GM18502 (cell line): ENCODE data around the gene DEGS2.
A peak's percentile ranks its signal among the peaks of the same experiment; 100 is the strongest.
"Not testable (repeated sequence)": the region's sequence is repeated elsewhere in the genome, so short reads cannot be mapped to it uniquely, and the experiment has no call there.

Experiments
- ATAC-seq: cut with Tn5 transposase; IDR thresholded peaks from one replicate; pipeline ENCODE4 v1.9.1; 2021; ENCODE audit warnings: mild to moderate bottlenecking; ENCODE audit not compliant: unreplicated experiment, poor library complexity

DEGS2 gene

DNA sequence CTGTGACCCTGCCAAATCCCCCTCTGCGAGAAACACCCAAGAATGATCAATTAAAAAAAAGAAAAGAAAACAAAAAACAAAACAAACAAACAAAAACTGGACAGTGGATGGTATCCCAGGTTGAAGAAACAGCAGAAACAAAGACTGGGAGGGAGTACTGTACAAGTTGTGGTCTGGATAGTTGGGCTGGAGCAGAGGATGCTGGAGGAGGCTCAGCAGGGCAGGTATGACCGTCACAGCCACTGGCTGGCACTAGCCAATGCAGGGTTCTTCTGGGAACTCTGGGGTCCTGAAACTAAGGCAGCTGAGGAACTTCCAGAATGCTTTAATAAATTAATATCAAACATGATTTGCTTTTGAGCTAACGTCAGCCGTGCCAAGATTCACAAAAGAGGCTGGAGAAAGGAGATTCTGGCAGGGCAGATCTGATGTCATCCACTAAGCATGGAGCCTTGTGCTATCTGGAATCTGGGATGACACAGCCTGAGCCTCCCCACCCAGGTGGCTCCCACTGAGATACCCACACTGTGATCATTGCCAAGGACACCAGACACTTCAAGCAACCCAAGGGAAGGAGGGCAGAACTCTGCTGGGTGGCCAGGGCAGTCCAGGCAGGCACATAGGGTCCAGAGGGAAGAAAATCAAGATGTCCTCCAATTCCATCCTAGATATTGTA lies 22.6 kb upstream of the DEGS2 start:
- ATAC-seq, result not testable (repeated sequence)

DNA sequence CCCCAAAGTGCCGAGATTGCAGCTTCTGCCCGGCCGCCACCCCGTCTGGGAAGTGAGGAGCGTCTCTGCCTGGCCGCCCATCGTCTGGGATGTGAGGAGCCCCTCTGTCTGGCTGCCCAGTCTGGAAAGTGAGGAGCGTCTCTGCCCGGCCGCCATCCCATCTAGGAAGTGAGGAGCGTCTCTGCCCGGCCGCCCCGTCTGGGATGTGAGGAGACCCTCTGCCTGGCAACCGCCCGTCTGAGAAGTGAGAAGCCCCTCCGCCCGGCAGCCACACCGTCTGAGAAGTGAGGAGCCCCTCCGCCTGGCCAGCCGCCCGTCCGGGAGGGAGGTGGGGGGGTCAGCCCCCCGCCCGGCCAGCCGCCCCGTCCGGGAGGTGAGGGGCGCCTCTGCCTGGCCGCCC lies 21.2 kb upstream of the DEGS2 start:
- ATAC-seq, result not testable (repeated sequence)

DNA sequence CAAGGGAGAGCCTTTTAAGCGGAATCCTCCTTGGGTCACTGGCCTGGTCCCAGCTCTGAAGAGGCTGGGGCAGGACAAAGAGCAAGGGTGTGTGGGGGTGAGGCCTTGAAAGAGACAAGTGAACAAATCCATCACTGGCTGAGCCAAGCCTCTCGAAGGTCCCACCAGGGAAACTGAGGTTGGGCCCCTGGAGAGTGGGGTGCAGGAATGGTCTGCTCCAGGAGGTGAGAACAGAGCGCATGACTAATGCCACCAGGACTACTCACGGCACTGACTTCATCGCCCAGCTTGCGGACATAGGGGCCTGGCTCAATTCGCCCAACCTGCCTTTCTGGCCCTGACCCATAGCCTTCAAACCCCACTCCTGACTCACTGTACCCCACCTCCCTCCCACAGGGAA lies 19.2 kb upstream of the DEGS2 start:
- ATAC-seq, result no peak

DNA sequence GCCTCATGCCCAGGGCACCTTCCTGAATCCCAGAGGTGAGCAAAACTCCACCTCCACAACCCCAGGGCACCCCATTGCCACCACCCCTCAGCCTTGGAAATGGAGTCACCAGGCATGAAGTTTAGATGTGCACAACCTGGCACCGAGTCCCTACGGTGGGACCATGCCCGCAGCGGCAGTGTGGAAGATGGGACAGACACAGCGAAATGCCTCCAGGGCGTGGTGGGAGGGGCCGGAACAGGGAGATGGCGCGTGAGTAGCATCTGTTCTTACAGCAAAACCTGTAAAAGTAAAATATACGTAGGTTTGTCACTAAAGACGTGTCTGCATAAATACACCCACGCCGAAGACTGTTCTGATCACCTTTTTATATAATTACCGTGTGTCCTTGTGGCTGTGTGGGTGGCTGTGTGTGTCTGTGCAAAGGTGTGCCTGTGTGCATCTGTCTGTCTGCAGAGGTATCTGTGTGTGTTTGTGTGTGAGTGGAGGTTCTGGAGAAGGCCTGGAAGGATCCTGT lies 17.4 kb upstream of the DEGS2 start:
- ATAC-seq, result no peak

DNA sequence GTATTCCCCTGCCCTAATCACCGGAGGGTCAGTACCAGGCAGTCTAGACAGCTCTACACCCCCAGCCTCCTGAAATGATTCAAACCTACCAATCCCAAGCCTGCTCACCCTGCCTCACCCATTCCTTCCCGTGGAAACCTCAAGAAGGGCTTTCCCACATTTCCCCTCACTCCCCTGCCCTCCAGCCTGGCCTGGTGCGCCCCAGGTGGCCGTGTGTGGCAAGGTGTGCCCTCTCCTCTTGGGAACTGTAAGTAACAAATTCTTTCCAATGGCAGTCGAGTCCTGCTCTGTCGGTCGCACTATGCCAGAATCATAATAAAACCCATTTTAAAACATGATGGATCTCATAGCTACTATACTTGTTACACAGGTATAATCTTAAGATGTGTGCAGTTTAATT lies 13.9 kb upstream of the DEGS2 start:
- no peak for ATAC-seq

DNA sequence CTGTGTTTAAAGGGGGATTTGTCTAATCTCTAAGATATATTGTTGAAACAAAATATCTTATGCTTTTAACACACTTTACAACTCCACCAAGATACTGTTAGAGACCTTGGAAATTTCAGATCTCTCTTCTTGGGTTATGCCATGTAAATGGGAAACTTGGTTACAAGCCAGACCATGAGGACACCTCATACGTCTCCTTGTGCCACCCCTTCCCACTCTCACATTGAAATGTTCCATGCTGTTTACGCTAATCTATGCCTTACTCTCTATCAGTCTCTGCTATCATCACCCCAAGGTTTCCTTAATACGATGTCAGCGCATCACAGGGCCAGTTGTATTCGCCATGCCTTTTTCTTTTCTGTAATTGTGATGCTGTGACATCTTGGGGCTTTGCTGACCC lies 13.4 kb upstream of the DEGS2 start:
- ATAC-seq, result no peak

DNA sequence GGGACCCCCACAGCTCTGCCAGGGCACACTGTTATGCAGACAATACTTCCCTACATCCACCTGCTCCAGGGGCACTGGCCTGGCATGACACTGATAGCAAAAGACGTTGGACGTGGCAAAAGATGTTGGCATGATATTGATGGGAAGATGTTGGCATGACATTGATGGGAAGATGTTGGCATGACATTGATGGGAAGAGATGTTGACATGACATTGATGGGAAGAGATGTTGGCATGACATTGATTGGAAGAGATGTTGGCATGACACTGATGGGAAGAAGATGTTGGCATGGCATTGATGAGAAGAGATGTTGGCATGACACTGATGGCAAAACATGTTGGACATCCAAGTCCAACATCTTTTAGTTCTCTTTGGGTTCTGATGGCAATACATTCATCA lies 11.4 kb upstream of the DEGS2 start:
- no peak for ATAC-seq

DNA sequence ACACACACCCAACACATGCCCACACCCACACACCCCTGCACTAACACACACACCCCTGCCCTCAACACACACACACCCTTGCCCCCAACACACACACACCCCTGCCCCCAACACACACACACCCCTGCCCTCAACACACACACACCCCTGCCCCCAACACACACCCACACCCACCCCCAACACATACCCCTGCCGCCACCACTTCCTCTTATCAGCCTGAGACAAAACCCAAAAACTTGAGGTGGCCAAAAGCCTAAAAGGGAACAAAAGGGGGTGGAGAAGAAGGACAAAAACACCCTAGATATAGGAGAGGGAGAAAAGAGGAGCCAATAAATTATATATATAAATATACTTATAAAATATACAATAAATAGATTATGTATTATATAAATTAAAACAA lies 9.1 kb upstream of the DEGS2 start:
- ATAC-seq, result no peak

DNA sequence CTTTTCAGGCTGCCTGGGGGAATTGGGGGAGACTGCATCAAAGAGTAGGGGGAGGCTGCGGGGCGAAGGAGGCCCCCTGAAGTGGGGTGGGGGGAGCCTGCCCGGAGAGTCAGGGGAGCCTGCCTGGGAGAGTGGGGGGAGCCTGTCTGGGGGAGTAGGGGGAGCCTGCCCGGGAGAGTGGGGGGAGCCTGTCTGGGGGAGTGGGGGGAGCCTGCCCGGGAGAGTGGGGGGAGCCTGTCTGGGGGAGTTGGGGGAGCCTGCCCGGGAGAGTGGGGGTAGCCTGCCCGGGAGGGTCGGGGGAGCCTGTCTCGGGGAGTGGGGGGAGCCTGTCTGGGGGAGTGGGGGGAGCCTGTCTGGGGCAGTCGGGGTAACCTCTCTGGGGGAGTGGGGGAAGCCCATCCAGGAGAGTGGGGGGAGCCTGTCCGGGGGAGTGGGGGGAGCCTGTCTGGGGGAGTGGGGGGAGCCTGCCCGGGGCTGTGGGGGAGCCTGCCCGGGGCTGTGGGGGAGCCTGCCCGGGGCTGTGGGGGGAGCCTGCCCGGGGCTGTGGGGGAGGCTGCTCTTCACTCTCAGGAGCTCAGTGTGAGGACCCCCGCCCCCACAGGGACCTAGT lies 6.5 kb upstream of the DEGS2 start:
- ATAC-seq, result no peak

DNA sequence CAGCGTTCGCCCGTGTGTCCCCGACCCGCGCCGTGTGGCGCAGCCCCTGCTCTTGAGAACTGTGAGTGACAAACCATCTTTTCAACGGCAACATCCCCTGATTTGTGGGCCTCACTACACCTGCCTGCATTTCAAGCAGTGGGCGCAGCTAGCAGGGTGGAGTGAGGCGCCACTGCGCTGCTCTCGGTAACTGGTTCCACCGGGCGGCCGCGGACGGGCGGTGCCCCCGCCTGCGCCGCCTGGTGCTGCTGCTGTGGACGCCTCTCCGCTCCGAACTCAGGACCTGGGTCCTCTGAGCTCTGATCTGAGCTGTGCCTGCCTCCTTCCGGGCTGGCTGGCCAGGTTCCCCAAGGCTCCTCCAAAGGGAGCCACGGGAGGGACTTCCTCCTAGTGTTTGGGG lies 5.9 kb upstream of the DEGS2 start:
- no peak for ATAC-seq

DNA sequence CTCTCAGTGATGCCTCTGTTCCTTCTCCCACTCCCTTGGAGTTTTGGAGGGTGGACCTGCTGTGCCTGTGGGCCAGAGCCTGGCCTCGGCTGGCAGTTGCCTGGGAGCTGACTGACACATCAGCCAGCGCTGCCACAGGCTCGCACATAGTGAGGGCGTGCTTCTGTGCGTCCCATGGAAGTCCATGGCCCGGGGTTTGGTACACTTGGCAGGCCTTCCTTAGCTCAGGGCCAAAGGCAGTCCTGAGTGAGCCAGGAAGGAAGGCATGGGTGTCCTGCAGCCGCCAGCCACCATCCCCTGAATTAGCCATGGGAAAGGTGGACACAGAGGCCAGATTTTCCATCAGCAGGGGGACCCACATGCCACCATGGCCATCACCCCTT lies 1.1 kb upstream of the DEGS2 start:
- no peak for ATAC-seq

DNA sequence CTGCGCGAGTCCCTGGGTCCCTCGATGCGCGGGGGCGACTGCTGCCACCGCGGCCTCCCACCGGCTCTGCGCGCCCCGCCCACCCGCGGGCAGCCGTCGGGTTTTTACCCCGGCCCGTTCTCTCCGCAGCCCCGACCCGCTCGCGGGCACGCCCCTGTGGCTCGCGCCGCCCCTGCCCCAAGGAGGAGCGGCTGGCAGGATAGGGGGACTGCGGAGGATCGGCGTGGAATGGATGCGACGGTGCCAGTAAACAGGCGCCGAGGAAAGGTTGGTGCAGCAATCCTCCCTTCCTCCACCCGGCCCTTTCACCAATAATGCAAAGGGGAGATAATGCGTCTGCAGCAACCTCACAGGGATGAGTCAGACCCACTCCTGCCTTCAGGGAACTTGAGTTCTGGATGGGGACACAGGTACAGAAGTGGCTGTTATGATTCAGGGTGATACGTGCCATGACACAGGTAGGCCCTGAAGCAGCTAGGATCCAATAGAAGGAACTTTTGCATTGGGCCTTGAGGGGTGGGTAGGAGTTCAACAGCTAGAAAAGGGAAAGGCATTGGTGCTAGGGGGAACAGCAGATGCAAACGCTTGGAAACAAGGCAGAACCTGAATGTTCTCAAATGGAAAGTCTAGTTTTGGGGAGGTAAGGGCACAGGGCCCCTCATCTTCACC lies 554 bp upstream of the DEGS2 start:
- ATAC-seq, result peak; percentile 23

DNA sequence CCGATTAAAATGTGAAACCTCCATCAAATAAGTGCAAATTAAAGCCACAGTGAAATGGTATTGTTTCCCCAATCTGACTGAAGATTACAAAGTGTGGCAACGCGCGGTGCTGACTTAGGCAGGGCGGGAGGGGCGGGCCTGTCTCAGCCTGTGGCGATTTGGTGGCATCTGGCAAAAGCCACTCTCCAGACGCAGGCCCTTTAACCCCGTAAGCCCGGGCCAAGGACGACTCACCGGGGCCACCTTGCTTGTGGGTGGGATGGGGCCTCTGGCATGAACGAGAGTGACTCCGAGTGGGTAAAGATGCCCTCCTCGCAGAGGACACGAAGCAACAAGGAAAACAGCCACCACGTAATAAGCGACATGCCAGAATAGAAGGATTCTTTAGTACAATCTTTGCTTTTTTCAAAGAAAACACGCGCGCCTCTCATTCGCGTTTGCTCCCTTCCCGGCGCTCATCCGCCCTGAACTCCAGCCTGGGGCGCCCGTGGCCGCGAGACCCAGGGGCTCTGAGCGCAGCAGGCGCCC lies 815 bp downstream of the DEGS2 start:
- no peak for ATAC-seq

DNA sequence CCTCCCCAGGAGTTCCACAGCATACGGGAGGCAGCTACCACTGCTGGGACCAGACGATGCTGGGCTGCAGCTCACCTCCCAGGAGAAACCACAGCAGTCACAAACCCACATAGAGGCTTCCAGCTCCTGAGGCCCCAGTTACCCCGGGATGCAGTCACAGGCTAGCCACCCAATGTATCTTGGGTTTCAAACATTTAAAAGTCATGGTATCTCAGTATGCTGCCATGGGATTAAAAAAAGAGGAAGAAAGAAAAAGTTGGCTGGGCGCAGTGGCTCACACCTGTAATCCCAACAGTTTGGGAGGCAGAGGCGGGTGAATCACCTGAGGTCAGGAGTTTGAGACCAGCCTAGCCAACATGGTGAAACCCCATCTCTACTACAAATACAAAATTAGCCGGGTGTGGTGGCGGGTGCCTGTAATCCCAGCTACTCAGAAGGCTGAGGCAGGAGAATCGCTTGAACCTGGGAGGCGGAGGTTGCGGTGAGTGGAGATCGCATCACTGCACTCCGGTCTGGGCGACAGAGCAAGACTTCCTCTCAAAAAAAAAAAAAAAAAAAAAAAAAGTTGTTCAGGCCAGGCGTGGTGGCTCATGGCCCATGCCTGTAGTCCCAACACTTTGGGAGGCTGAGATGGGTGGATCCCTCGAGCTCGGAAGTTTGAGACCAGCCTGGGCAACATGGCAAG lies 1.8 kb downstream of the DEGS2 start:
- not testable (repeated sequence) for ATAC-seq

DNA sequence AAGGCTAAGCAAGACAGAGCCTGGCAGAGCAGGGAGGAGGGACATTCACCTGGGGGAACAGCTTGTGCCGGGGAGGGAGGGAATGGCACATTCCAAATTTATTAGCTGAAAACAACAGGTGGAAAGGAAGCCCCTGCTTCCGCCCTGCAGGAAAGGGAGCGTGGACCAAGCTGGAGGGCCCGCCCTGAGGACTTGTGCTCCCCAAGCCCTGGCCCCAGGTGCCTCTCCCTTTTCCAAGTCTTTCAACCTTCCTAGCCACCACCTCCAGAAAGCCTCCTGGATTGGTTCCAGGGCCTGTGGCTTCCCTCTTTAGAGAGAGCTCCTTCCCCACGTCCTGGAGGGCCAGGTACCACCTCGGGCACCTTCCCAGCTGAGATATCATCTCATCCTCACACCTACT lies 2.7 kb downstream of the DEGS2 start:
- ATAC-seq, result no peak

DNA sequence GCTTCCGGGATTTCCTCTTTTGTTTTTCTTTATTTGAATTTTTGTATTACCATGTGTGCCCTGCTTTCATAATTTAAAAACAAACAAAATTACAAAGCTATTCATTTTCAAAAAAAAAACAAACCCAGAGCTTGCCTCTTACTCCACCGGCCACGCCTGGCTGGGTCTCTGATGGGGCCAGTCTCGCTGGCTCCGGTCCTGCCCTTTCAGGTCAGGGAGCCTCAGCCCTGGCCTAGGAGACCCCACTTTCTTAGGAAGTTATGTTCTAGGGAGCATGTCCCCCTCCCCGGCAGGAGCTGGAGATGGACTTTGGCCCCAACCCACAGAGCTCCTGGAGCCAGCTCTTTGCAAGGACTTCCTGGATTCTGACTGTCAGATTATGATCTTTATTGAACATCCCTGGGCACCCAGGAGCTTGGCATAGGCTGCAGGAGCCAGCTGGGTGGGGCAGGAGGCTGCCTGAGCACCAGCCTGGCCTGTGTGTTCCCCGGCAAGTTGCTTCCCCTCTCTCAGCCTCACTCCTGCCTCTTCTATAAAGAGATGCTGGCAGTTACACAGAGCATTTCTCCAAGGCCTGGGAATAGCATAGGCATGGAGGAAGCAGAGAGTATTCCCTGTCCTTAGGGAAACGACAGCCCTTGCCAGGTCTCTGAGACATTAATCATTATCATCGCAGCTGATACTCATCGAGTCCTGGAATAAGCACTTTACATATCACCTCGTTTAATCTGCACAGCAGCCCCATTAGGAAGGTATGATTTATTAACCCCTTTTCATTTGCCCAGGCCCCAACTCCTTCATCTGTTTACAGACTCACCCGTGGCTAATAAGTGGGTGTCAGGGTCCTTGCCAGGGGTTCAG lies 3.5 kb downstream of the DEGS2 start:
- ATAC-seq, result no peak

DNA sequence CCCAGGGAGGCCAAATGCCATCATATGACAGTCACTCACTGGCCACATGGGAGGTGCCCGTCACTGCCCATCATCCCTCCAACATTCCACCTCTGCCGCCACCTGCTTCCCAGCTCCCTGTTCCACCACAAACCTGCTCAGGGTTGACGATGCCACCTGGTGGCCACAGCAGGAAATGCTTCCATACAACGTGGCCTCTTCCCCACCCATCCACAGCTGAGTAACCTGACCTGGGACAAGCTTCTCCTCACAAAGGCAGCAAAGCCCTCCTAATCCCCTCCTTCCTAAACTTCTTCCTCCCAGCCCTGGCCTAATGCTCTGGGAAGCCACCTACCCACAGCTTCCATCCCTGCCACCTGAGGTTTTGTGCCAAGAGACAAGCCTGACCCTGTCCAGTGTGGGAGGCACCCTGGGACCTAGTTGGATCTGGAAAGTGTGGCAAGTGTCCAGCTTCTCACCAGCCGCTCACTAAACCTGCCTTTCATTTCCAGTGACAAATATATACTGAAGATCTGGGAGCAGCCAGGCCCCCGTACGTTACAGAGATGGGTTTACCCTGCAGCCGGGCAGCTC lies 4.3 kb downstream of the DEGS2 start:
- ATAC-seq, result no peak

DNA sequence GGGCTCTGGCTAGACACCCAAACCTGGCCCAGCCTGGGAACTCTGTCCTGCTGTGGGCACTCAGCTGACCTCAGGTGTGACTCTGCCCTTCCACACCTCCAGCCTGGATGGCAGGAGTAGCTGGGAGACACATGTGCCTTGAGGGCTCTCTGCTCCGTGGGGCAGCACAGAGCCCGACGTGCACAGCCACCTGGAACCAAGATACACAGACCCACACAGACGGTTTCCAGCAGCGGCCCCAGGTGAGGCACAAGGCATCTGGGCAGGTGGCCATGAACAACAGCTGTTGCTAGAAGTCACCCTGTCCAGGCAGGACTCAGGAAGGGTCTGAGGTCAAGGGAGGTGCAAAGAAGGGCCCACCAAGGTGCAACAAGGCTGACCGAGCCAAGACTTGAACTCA lies 5.9 kb downstream of the DEGS2 start:
- ATAC-seq, result no peak

DNA sequence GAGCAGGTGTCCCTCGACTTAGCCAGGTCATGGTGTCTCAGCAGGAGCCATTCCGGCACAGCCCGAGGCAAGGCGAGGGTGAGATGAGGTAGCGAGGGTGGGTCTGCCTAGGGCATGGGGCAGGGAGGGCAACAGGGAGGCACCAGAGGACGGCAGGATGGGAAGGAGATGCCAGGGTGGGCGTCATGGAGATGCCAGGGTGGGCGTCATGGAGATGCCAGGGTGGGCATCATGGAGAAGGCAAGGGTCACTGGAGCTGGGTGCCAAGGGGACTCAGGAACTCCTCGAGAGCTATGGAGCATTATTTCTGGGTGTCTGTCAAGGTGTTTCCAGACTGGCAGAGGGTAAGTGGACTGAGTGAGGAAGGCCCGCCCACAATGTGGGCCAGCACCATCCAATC lies 7.4 kb downstream of the DEGS2 start:
- no peak for ATAC-seq
